Brain pericyte (primary cell): ENCODE data around the gene KATNBL1.
"Not testable (repeated sequence)": the region's sequence is repeated elsewhere in the genome, so short reads cannot be mapped to it uniquely, and the experiment has no call there.

ENCODE experiments used
- DNase-seq: peaks from one replicate; pipeline ENCODE4 v3.0.0-alpha.2; 2012; ENCODE audit warnings: low read depth, low spot score

The KATNBL1 gene

GRCh38 chr15:34193272-34193671 lies 16.6 kb downstream of the KATNBL1 start:
- DNase-seq = not testable (repeated sequence)

DNA sequence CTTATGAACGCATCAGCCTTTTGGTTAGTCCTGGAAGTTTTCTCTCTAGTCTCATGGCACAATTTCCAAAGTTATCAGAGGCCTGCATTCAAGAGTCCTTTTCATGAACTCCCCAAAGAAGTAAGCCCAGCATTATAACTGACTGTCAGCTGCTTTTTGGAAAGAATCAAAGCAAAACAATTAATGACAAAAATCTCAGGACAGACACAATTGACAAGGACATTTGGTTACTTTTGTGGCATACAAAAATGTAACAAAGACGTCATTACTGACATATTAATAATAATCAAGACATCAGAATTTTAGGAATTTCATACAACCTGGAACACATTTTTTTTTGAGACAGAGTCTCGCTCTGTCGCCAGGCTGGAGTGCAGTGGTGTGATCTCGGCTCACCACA lies 21.2 kb downstream of the KATNBL1 start:
- no peak for DNase-seq

GRCh38 chr15:34185666-34186065 lies 24.2 kb downstream of the KATNBL1 start:
- DNase-seq = no peak

GRCh38 chr15:34182942-34183341 lies 27.0 kb downstream of the KATNBL1 start:
- no peak for DNase-seq

GRCh38 chr15:34179234-34179633 lies 30.7 kb downstream of the KATNBL1 start:
- DNase-seq = no peak

- DNase-seq = not testable (repeated sequence)
Measured at GRCh38 chr15:34165987-34166573, 43.8 kb downstream of the KATNBL1 start.

- no peak for DNase-seq
Measured at GRCh38 chr15:34161329-34161963, 48.5 kb downstream of the KATNBL1 start.

GRCh38 chr15:34160735-34161134 lies 49.2 kb downstream of the KATNBL1 start:
- DNase-seq = no peak

DNA sequence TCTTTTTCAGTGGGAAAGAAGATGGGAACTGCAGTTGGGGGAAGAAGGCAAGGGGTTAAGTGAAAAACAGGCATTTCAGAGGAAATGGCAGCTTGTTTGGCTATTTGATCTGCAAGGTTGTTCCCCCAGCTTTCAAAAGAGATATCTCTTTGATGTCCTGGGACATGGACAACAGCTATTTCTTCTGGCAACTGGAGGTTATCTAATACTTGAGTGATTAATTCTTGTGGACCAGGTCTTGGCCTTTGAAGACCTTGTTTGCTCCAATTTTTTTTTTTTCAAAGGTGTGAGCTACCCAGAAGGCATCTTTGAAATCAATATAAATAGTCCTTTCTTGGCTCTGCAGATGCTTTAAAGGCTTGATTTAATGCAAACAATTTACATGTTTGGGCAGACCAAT lies 51.5 kb downstream of the KATNBL1 start:
- no peak for DNase-seq

DNA sequence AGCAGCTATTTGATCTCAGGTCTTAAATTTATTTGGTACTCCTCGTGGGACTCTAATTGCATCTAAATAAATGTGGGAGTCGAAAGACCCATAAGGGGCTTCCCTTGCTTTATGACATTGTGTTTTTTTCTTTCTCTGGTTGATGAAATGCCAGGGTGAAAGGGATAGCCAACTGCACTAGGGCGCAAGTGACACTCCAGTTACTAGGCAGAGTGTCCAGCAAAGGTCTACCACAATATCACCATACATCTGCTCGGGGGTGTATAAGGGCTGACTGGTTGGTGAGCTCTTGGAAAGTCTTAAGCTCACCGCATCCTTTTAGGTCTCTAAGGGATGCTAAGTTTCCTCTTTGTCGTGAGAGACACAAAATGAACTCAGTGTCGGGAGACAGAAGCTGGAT lies 54.0 kb downstream of the KATNBL1 start:
- no peak for DNase-seq

GRCh38 chr15:34154725-34155204 lies 55.1 kb downstream of the KATNBL1 start:
- DNase-seq = no peak

DNA sequence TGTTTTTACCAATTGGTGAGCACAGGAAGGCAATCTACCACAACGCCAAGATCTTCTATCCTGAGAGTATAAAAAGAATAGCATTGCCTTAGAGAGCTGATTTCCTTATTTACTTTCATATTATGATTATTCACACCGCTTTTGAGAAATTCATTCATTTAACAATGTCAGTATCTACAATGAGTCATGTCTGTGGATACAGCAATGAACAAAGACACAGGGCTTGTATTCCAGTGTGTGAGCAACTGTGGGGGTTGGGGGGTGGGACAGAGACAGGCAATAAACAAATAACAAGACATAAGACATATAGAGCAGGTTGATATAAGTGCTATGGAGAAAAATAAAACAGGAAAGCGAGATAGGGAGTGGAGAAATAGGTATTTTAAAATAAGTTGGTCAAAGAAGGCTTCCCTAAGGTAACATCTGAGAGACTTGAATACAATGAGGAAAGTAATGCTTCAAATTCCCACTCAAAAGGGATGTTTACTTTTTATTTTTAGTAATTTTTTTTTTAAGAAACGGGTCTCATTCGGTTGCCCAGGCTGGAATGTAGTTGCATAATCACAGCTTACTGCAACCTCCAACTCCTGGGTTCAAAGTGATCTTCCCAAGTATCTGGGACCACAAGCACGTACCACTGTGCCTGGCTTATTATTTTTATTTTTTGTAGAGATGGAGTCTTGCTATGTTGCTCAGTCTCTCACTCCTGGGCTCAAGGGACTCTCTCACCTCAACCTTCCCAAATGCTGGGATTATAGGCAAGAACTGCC lies 62.3 kb downstream of the KATNBL1 start:
- no peak for DNase-seq

- no peak for DNase-seq
Measured at GRCh38 chr15:34133511-34133910, 76.4 kb downstream of the KATNBL1 start.

DNA sequence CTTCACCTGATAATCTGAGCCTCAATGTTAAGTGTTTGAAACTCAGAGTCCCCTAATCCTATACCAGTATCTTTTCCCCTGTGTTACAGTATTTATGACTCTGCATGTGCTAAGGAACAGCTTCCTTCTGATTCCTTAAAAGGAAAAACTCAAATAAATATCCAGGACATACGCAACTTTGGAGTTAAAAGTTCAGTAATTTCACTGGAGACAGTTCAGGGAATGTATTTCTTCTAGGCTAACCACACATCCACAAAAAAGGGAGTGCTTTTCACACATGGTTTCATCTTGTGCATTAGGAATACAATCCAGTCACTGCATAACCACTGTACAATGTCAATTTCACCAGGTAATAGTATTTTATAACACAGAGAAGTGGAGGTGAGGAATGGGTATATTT lies 77.0 kb downstream of the KATNBL1 start:
- no peak for DNase-seq

GRCh38 chr15:34128898-34129297 lies 81.0 kb downstream of the KATNBL1 start:
- no peak for DNase-seq

DNA sequence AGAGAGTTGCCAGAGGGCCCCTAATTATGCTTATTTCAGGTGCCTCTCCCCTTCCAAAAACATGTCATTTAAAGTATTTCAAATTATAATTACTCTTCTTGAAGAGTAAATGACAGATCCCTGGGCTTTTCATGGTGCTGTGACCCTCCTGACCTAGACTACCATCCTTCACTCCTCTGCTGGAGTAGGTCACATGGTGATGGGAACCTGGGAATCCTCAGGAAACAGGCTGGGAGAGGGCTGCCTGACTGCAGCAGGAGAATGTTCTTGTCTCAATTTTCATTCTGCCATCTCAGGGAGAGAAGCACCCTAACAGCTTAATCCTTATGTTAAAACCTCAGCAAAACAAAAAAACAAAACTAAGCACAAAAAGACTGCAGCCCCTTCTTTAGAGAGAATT lies 83.4 kb downstream of the KATNBL1 start:
- DNase-seq = no peak

- DNase-seq = no peak
Measured at GRCh38 chr15:34125945-34126344, 84.0 kb downstream of the KATNBL1 start.

DNA sequence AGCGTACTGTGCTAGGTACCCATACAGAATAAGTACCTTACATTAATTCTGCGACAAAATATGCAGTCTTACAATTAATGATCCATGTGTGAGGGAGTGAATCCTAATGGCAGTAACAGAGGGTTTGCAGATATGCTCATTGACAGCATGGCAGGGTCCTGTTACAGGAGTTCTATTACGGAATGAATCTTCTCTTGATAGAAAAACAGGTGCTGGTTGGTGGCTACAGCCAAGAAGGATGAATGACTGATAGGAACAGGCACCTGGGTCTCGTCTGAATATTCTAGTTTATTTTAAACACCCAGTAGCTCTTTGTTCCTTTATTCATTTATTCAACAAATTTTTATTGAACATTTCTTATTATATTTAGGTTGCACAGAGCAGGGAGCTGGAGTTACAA lies 85.2 kb downstream of the KATNBL1 start:
- no peak for DNase-seq

GRCh38 chr15:34122771-34123183 lies 87.1 kb downstream of the KATNBL1 start:
- DNase-seq = peak; percentile 36

DNA sequence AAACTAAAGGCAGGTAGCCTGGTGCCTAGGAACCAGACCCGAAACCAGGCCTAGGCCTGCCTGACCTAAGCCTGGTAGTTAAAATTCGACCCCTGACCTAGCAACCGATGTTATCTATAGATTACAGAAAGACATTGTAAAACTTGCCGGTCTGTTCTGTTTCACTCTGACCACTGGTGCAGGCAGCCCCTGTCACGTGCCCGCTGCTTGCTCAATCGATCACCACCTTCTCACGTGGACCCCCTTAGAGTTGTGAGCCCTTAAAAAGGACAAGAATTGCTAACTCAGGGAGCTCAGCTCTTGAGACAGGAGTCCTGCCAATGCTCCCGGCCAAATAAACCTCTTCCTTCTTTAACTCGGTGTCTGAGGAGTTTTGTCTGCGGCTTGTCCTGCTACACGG lies 88.1 kb downstream of the KATNBL1 start:
- DNase-seq = not testable (repeated sequence)

DNA sequence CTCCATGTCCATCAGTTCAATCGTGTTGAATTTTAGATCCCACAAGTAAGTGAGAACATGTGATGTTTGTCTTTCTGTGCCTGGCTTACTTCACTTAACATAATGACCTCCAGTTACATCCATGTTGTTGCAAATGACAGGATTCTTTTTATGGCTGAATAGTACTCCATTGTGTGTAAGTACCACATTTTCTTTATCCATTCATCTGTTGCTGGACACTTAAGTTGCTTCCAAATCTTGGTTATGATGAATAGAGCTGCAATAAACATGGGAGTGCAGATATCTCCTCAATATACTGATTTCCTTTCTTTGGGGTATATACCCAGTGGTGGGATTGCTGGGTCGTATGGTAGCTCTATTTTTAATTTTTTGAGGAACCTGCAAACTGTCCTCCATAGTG lies 89.5 kb downstream of the KATNBL1 start:
- DNase-seq = not testable (repeated sequence)

DNA sequence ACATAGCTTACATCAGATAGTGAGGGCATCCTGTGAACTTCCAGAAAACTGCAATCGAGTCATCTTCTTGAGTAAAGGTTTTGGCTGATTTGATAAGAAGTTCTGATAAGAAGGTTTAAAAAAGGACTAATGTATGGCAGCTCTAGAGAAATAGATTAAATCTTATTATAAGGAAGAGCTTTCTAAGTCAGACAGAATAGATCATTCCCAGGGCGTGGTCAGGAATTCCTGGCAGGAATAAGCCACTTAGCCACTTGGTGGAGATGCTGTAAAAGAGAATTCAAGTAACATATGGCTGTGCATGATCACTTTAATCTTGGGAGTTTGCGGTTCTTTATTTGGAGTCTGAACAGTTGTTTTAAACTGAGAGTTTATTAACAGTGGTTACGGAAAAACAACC lies 90.6 kb downstream of the KATNBL1 start:
- no peak for DNase-seq

GRCh38 chr15:34116620-34117019 lies 93.3 kb downstream of the KATNBL1 start:
- DNase-seq = no peak
